Measurements from ENCODE around the gene SAMM50.

DNA sequence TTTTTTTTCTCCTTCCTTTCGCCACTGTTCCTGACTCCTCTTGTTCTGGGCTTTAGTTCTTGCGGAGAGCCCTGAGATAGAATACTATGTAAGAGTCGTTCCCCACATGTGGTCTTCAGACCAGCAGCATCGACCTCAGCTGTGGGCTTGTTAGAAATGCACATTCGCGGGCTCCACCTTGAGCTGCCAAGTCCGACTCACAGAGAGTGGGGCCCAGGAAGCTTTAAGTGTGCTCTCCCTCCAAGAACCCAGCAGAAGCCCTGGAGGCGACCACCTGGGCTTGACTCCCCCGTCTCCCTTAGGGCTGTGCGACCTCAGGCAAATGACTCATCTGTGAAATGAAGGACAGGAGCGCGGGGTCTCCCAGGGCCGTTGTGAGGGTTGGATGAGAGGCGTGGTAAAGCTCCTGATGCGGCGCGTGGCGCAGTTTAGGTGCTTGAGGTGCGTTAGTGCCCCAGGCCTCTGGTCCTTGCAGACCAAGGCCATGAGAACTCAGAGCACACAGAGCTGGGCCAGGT is 18.8 kb downstream of the SAMM50 start:
- TF ChIP-seq GABPA (IDR thresholded peaks at IDR 0.05 in 1 of 2, conservative IDR thresholded peaks at IDR 0.05 in 1 of 2): no peak
- TF ChIP-seq, protein P1, sequence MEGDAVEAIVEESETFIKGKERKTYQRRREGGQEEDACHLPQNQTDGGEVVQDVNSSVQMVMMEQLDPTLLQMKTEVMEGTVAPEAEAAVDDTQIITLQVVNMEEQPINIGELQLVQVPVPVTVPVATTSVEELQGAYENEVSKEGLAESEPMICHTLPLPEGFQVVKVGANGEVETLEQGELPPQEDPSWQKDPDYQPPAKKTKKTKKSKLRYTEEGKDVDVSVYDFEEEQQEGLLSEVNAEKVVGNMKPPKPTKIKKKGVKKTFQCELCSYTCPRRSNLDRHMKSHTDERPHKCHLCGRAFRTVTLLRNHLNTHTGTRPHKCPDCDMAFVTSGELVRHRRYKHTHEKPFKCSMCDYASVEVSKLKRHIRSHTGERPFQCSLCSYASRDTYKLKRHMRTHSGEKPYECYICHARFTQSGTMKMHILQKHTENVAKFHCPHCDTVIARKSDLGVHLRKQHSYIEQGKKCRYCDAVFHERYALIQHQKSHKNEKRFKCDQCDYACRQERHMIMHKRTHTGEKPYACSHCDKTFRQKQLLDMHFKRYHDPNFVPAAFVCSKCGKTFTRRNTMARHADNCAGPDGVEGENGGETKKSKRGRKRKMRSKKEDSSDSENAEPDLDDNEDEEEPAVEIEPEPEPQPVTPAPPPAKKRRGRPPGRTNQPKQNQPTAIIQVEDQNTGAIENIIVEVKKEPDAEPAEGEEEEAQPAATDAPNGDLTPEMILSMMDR (IDR thresholded peaks at IDR 0.05; ENCODE audit: low read depth, low read length, missing input control): no peak
- no peak for TF ChIP-seq JUND (IDR thresholded peaks at IDR 0.05)
- TF ChIP-seq, protein P2, sequence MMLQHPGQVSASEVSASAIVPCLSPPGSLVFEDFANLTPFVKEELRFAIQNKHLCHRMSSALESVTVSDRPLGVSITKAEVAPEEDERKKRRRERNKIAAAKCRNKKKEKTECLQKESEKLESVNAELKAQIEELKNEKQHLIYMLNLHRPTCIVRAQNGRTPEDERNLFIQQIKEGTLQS (IDR thresholded peaks at IDR 0.05): no peak
- TF ChIP-seq EGR1 (IDR thresholded peaks at IDR 0.05; ENCODE audit: low read depth in 2 of 2): no peak
- TF ChIP-seq TAF1 (conservative IDR thresholded peaks at IDR 0.05): no peak
- TF ChIP-seq, protein P3, sequence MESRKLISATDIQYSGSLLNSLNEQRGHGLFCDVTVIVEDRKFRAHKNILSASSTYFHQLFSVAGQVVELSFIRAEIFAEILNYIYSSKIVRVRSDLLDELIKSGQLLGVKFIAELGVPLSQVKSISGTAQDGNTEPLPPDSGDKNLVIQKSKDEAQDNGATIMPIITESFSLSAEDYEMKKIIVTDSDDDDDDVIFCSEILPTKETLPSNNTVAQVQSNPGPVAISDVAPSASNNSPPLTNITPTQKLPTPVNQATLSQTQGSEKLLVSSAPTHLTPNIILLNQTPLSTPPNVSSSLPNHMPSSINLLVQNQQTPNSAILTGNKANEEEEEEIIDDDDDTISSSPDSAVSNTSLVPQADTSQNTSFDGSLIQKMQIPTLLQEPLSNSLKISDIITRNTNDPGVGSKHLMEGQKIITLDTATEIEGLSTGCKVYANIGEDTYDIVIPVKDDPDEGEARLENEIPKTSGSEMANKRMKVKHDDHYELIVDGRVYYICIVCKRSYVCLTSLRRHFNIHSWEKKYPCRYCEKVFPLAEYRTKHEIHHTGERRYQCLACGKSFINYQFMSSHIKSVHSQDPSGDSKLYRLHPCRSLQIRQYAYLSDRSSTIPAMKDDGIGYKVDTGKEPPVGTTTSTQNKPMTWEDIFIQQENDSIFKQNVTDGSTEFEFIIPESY (IDR thresholded peaks at IDR 0.05): no peak
- no peak for TF ChIP-seq RAD21 (IDR thresholded peaks at IDR 0.05)
- TF ChIP-seq, protein P4, sequence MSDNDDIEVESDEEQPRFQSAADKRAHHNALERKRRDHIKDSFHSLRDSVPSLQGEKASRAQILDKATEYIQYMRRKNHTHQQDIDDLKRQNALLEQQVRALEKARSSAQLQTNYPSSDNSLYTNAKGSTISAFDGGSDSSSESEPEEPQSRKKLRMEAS (IDR thresholded peaks at IDR 0.05): no peak
- TF ChIP-seq, protein P5, sequence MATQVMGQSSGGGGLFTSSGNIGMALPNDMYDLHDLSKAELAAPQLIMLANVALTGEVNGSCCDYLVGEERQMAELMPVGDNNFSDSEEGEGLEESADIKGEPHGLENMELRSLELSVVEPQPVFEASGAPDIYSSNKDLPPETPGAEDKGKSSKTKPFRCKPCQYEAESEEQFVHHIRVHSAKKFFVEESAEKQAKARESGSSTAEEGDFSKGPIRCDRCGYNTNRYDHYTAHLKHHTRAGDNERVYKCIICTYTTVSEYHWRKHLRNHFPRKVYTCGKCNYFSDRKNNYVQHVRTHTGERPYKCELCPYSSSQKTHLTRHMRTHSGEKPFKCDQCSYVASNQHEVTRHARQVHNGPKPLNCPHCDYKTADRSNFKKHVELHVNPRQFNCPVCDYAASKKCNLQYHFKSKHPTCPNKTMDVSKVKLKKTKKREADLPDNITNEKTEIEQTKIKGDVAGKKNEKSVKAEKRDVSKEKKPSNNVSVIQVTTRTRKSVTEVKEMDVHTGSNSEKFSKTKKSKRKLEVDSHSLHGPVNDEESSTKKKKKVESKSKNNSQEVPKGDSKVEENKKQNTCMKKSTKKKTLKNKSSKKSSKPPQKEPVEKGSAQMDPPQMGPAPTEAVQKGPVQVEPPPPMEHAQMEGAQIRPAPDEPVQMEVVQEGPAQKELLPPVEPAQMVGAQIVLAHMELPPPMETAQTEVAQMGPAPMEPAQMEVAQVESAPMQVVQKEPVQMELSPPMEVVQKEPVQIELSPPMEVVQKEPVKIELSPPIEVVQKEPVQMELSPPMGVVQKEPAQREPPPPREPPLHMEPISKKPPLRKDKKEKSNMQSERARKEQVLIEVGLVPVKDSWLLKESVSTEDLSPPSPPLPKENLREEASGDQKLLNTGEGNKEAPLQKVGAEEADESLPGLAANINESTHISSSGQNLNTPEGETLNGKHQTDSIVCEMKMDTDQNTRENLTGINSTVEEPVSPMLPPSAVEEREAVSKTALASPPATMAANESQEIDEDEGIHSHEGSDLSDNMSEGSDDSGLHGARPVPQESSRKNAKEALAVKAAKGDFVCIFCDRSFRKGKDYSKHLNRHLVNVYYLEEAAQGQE (IDR thresholded peaks at IDR 0.05): no peak

All from liver (tissue), 3 donors.